Suprapubic skin (tissue), 4 donors: ENCODE data around the gene FKBP1B. TPM values are rescaled to one million over a fixed set of nuclear protein-coding genes. Genes with fewer than 3 reads are reported as not detected.

Experiments
- DNase-seq, 2 donors: peaks; one replicate each; pipeline ENCODE4 v3.0.0-alpha.2; 2019; ENCODE audit warnings: low spot score in 2 of 2
- H3K27ac ChIP-seq: fragments of 200-600 bp; sonication (generic); one replicate; pipeline ENCODE4 v1.5.1; 2019
- H3K27me3 ChIP-seq: fragments of 200-600 bp; sonication (generic); one replicate; pipeline ENCODE4 v1.5.1; 2019
- H3K36me3 ChIP-seq: fragments of 200-600 bp; sonication (generic); one replicate; pipeline ENCODE4 v1.5.1; 2019
- H3K4me1 ChIP-seq: fragments of 200-600 bp; sonication (generic); one replicate; pipeline ENCODE4 v1.5.1; 2019
- H3K4me3 ChIP-seq: fragments of 200-600 bp; sonication (generic); one replicate; pipeline ENCODE4 v1.5.1; 2019; ENCODE audit warnings: mild to moderate bottlenecking
- H3K9me3 ChIP-seq: fragments of 200-600 bp; sonication (generic); one replicate; pipeline ENCODE4 v1.5.1; 2019
- EP300 ChIP-seq: sonication (generic); formaldehyde crosslinking; IDR thresholded peaks from one replicate; pipeline ENCODE4 v1.6.1; 2017; ENCODE audit warnings: antibody characterized with exemption
- POLR2A ChIP-seq, 2 donors: fragments of 450-650 bp; IDR thresholded peaks; one replicate each; pipeline ENCODE4 v1.6.1; 2017; ENCODE audit warnings: antibody characterized with exemption in 2 of 2, mild to moderate bottlenecking in 2 of 2, moderate library complexity in 2 of 2
- POLR2AphosphoS5 ChIP-seq, 3 donors: sonication (generic); formaldehyde crosslinking; IDR thresholded peaks; one replicate each; pipeline ENCODE4 v1.6.1; 2017; ENCODE audit warnings: antibody characterized with exemption in 3 of 3
- WGBS: methylation state at CpG from one replicate; pipeline ENCODE4 v1.1.5; 2018; 5-methylcytosine and 5-hydroxymethylcytosine counted together
- total RNA-seq, 4 donors: library from RNA; depleted of rRNA; stranded (reverse); fragments of >200 nt; gene quantifications; one replicate each; pipeline ENCODE4 v1.1.0, GENCODE V29; 2016
- TF ChIP-seq, protein P1 (sequence below), 2 donors: fragments of 200-600 bp in 1 of 2; fragments of 450-650 bp in 1 of 2; sonication (generic) in 1 of 2; IDR thresholded peaks; one replicate each; pipeline ENCODE4 v1.5.1; 2016 to 2019; ENCODE audit warnings: antibody characterized with exemption in 2 of 2, mild to moderate bottlenecking in 1 of 2, moderate library complexity in 1 of 2

Gene FKBP1B
- 1 to 10 TPM; 4.3 to 8.0 (median 6.6) TPM for total RNA-seq

DNA sequence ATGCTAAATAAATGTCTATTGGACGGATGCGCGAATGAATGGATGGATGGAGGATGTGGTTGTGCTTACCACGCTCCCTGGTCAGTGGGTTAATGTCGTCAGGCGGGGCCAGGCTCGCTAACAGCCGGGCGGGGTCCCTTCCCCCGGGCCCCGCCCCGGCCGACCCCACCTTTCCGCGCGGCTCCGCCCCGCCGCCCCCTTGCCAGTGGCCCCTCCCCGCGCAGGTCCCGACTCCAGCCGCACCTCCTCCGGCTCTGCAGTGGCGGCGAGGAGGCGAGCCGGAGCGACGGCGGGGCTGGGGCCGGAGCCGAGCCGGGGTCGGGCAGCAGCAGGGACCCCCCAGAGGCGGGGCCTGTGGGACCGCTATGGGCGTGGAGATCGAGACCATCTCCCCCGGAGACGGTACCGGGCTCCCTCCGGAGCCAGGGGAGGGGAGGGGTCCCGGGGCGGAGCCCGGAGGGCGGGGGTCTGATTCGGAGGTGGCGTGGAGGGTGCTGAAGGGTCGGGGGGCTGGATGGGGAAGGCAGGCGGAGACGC lies at the start of gene FKBP1B:
FKBP1B (plus strand) TSS at position 257 of the 537 bp plus-strand sequence; CDS start at position 366, 109 bp downstream.
- TF ChIP-seq, protein P1, sequence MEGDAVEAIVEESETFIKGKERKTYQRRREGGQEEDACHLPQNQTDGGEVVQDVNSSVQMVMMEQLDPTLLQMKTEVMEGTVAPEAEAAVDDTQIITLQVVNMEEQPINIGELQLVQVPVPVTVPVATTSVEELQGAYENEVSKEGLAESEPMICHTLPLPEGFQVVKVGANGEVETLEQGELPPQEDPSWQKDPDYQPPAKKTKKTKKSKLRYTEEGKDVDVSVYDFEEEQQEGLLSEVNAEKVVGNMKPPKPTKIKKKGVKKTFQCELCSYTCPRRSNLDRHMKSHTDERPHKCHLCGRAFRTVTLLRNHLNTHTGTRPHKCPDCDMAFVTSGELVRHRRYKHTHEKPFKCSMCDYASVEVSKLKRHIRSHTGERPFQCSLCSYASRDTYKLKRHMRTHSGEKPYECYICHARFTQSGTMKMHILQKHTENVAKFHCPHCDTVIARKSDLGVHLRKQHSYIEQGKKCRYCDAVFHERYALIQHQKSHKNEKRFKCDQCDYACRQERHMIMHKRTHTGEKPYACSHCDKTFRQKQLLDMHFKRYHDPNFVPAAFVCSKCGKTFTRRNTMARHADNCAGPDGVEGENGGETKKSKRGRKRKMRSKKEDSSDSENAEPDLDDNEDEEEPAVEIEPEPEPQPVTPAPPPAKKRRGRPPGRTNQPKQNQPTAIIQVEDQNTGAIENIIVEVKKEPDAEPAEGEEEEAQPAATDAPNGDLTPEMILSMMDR (IDR thresholded peaks at IDR 0.05), result no peak
- TF ChIP-seq EP300 (no peak), POLR2A (IDR thresholded peaks at IDR 0.05) (no peak), POLR2AphosphoS5 (IDR thresholded peaks at IDR 0.05) (no peak)
- H3K4me1 ChIP-seq, result peaks cover 33% of the 10 kb centered on the region
- no peak within 1 kb of the TSS for H3K27ac ChIP-seq
- H3K4me3 ChIP-seq, result peak within 1 kb of the TSS; percentile 69
- WGBS, result under 1% methylated on average over 38 of the region's 52 CpGs
- peak in 1 of 2 donors; percentile 75 for DNase-seq
- no peaks in the 10 kb centered on the region for H3K27me3 ChIP-seq
- H3K36me3 ChIP-seq, result no peaks in the 10 kb centered on the region
- no peaks in the 10 kb centered on the region for H3K9me3 ChIP-seq

DNA sequence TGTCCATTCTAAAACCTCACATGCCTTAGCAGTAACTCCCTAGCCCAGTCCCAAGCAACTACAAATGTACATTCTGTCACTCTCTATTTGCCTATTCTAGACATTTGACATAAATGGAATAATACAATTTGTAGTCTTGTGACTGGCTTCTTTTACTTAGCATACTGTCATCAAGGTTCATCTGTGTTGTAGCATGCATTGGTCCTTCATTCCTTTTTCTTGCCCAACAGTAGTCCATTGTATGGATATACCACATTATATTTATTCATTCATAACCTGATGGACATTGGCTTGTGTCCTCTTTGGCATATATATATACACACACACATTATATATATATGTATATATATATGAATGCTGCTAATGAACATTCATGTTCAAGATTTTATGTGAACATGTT lies 41.8 kb upstream of the FKBP1B start:
- Histone ChIP-seq H3K9me3 (no peaks in the 10 kb centered on the region), H3K4me3 (no peak overlapping the region), H3K27me3 (peaks cover 20% of the 10 kb centered on the region), H3K4me1 (peaks cover 11% of the 10 kb centered on the region), H3K36me3 (no peaks in the 10 kb centered on the region), H3K27ac (no peak overlapping the region)
- DNase-seq, result no peak
- no peak for TF ChIP-seq POLR2A (IDR thresholded peaks at IDR 0.05)
- TF ChIP-seq, protein P1 (IDR thresholded peaks at IDR 0.05), result no peak
- TF ChIP-seq POLR2AphosphoS5 (IDR thresholded peaks at IDR 0.05), result no peak
- TF ChIP-seq EP300, result no peak

DNA sequence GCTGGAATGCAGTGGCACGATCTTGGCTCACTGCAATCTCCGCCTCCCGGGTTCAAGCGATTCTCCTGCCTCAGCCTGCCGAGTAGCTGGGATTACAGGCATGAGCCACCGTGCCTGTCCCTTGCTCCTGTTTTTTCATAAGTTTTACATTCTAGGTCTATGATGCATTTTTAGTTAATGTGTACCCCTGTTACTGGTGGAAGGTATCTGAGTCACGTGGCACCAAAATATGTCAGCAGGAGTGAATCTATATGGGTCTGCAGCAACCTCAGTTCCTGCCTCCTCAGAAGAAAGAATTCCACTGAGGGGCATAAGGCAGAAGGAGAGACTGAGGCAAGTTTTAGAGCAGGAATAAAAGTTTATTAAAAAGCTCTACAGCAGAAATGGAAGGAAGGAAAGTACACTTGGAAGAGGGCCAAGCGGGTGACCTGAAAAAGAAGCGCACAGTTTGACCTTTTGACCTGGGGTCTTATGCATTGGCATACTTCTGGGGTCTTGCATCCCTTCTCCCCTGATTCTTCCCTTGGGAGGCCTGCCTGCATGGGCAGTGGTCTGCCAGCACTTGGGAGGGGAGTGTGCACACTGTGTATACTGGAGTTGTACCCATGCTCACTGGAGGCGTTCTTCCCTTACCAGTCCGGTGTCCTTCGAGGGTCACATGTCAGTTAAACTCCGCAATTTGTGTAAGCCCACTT lies 40.7 kb upstream of the FKBP1B start:
- Histone ChIP-seq H3K4me3 (no peak overlapping the region), H3K36me3 (no peaks in the 10 kb centered on the region), H3K27ac (no peak overlapping the region)

DNA sequence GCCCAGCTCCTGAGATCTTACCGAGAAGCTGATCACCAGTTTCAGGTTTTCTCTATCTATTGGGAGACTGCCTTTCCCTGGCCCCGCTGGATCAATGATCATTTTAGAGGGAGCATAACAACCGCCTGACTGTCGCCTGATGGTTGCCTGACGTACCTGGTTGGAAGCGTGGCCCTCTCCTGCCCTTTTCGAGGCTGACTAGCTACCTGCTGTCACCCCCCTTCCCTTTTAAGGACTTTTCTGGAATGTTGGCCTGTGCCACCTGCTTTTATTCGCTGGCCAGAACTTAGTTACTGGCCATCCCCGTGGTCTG lies 40.2 kb upstream of the FKBP1B start:
- Histone ChIP-seq H3K4me3 (peak overlapping the region; percentile 54), H3K9me3 (no peaks in the 10 kb centered on the region), H3K4me1 (peaks cover 11% of the 10 kb centered on the region), H3K27me3 (peaks cover 20% of the 10 kb centered on the region), H3K36me3 (no peaks in the 10 kb centered on the region), H3K27ac (no peak overlapping the region)
- 67% methylated on average over 9 of the region's 9 CpGs for WGBS
- DNase-seq, result no peak
- TF ChIP-seq EP300, result no peak

More for the DNA sequence above, 40.7 kb upstream of the FKBP1B start:
- DNase-seq, result no peak
- H3K9me3 ChIP-seq, result no peaks in the 10 kb centered on the region
- TF ChIP-seq EP300 (no peak), POLR2AphosphoS5 (IDR thresholded peaks at IDR 0.05) (no peak), POLR2A (IDR thresholded peaks at IDR 0.05) (no peak)
- TF ChIP-seq, protein P1 (IDR thresholded peaks at IDR 0.05), result no peak
- WGBS, result 61% methylated on average over 13 of the region's 13 CpGs
- peaks cover 11% of the 10 kb centered on the region for H3K4me1 ChIP-seq
- H3K27me3 ChIP-seq, result peaks cover 20% of the 10 kb centered on the region

DNA sequence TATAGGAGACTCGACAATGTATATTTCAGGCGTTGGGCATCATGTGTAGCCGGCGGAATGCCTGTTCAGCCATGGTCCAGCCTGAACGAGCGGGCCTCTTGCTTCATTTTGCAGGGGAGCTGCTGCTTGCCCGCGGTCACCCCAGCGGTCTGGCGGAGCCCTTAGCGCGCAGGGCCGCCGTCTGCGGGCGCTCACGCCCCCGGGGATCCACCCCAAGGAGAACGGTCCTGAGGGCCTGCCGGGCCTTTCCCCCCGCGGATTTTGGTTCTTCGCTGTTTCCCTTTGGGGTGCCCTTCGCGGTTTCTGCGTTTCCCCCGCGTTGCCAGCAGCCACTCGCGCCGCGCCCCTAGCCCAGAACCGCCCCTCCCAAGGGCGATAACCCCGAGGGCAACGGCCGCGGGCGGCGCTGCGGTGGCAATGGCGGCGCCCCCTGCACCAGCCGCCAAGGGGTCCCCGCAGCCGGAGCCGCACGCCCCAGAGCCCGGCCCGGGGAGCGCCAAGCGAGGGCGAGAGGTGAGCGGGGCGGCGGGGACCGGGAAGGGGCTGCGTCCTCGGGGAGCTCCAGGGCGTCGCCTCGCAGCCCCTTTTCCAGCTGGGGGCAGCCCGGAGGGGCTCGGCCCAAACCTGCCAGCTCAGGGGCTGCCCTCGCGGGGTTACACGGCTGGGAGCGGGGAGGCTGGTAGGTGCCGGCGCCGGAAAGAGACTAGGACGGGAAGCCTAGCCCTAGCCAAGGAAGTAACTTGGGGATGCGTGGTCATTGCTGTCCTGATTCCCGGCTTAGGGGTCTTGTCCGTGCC lies 39.7 kb upstream of the FKBP1B start, which contains the start of gene MFSD2B:
MFSD2B (plus strand) TSS at position 406 of the 797 bp plus-strand sequence; CDS start at position 418, 12 bp downstream.
- Histone ChIP-seq H3K27ac (no peak within 1 kb of the TSS), H3K4me3 (peak within 1 kb of the TSS; percentile 54), H3K36me3 (no peaks in the 10 kb centered on the region), H3K27me3 (peaks cover 20% of the 10 kb centered on the region), H3K4me1 (peaks cover 11% of the 10 kb centered on the region), H3K9me3 (no peaks in the 10 kb centered on the region)
- WGBS, result 21% methylated on average over 16 of the region's 75 CpGs
- DNase-seq, result no peak
- TF ChIP-seq POLR2A (IDR thresholded peaks at IDR 0.05) (no peak), EP300 (no peak), POLR2AphosphoS5 (IDR thresholded peaks at IDR 0.05) (no peak)
- TF ChIP-seq, protein P1 (IDR thresholded peaks at IDR 0.05), result no peak
